Mesothelial cell of epicardium (in vitro differentiated cells): ENCODE data around the gene MTCL1. TPM values are rescaled to one million over a fixed set of nuclear protein-coding genes. Genes with fewer than 3 reads are reported as not detected.

Source experiments
- DNase-seq, 2 experiments: peaks; one replicate each; pipeline ENCODE4 v3.0.0; 2021; ENCODE audit warnings: low spot score in 2 of 2; ENCODE audit not compliant: unreplicated experiment in 2 of 2
- H3K27ac Mint-ChIP-seq: 2 replicates; pipeline ENCODE4 v1.8.0; 2021; ENCODE audit warnings: mixed read lengths
- H3K27me3 Mint-ChIP-seq: 2 replicates; pipeline ENCODE4 v1.8.0; 2021; ENCODE audit warnings: low read depth, mixed read lengths
- H3K36me3 Mint-ChIP-seq: 2 replicates; pipeline ENCODE4 v1.8.0; 2021; ENCODE audit warnings: mixed read lengths
- H3K4me1 Mint-ChIP-seq: 2 replicates; pipeline ENCODE4 v1.8.0; 2021; ENCODE audit warnings: mixed read lengths
- H3K4me3 Mint-ChIP-seq: 2 replicates; pipeline ENCODE4 v1.8.0; 2021; ENCODE audit warnings: mild to moderate bottlenecking, moderate library complexity, mixed read lengths
- H3K9me3 Mint-ChIP-seq: 2 replicates; pipeline ENCODE4 v1.8.0; 2021; ENCODE audit warnings: mixed read lengths
- total RNA-seq: library from RNA; stranded (reverse); gene quantifications from 3 replicates; pipeline ENCODE4 v1.2.1, GENCODE V29; 2021
- TF ChIP-seq, protein P1 (sequence below): fragments of 200-600 bp; sonication (generic); IDR thresholded peaks from one replicate; pipeline ENCODE4 v1.5.0; 2021; ENCODE audit warnings: antibody characterized with exemption; ENCODE audit not compliant: unreplicated experiment

Gene MTCL1
- total RNA-seq, 1 donor from 2014 or later, result 24.7 TPM

DNA sequence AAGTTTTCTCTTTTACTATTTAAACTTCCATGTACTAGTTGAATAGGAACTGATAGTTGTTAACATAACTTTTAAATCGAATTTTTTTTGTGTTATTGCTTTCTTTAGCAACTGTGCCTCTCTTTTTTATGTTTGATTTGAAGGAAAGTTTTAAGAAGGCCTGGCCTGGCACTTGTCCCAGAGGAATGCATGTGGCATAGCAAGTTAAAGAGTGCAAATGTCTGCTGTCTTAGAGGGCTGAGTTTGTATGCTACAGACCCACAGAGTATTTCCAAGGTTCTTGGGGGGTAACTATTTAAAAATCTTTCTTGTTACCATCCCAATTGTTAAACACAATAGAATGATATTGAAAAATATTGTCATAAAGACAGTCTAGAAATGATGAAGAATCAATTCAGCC is 47.0 kb downstream of the MTCL1 start:
- TF ChIP-seq, protein P1, sequence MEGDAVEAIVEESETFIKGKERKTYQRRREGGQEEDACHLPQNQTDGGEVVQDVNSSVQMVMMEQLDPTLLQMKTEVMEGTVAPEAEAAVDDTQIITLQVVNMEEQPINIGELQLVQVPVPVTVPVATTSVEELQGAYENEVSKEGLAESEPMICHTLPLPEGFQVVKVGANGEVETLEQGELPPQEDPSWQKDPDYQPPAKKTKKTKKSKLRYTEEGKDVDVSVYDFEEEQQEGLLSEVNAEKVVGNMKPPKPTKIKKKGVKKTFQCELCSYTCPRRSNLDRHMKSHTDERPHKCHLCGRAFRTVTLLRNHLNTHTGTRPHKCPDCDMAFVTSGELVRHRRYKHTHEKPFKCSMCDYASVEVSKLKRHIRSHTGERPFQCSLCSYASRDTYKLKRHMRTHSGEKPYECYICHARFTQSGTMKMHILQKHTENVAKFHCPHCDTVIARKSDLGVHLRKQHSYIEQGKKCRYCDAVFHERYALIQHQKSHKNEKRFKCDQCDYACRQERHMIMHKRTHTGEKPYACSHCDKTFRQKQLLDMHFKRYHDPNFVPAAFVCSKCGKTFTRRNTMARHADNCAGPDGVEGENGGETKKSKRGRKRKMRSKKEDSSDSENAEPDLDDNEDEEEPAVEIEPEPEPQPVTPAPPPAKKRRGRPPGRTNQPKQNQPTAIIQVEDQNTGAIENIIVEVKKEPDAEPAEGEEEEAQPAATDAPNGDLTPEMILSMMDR, result no peak
- Mint-ChIP-seq H3K9me3 (no peaks in the 10 kb centered on the region), H3K36me3 (no peaks in the 10 kb centered on the region), H3K4me3 (no peak overlapping the region), H3K27ac (no peak overlapping the region), H3K27me3 (no peaks in the 10 kb centered on the region), H3K4me1 (peaks cover 15% of the 10 kb centered on the region)
- DNase-seq, result no peak

DNA sequence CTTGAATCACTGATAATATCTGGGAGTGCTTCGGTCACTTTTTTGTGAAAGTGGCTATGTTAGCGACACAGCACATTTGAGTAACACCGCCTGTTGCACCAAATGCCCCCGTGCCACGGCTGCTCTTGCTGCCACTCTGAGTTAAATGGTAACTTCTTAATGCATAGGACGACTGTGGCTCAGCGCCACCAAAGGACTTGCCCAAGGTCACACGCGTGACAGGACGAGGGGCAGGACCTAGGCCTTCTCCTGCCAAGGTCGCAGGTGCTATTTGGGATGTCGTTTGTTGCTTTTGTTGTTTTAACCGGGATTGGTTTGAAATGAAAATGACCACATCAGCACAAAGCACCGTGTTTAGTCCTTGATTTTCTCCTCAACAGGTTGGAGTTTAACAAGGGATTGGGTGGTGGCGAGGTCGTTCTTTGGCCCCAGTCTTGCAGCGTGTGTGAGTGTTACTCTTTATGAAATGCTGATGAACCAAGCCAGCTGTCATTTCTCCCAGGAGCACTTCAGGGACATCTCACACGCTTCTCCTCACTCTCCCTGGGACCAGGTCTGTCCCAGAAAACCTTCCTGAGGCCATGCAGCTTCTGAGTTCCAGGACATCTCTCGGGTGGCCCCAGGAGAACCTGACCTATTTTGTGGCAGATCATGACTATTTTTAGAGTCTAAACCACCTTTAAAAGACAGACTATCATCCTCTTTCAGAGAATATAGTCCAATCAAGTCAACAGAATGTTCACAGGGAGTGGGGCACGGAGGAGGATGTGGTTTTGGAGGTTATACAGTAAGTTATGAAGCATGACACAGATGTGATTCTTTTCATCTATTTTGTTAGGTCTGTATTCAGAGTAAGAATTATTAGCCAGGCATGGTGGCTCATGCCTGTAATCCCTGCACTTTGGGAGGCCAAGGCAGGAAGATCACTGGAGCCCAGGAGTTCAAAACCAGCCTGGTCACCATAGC is 49.9 kb downstream of the MTCL1 start:
- no peaks in the 10 kb centered on the region for H3K9me3 Mint-ChIP-seq
- no peak overlapping the region for H3K4me3 Mint-ChIP-seq
- DNase-seq, result no peak
- no peak overlapping the region for H3K27ac Mint-ChIP-seq
- H3K27me3 Mint-ChIP-seq, result no peaks in the 10 kb centered on the region
- TF ChIP-seq, protein P1, result no peak
- H3K36me3 Mint-ChIP-seq, result no peaks in the 10 kb centered on the region
- H3K4me1 Mint-ChIP-seq, result peaks cover 13% of the 10 kb centered on the region

DNA sequence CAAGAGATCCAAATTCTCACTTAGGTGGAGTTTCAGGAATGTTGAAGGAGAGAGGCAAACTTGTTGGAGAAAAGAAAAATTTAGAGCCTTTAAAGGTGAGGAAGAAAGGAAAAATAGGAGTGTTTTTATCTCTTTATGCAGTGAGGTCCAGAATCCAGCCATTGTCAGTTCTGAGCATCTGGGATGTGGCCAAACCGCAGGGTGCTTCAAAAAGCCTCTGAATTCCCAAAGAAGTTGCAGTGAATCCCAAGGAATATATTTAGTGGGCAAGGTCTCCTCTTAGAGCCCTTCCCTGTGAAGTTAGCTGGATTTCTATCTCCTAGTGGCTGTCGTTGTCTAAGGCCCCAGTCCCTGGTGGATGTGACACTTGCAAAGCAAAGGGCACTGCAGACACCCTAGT is 51.2 kb downstream of the MTCL1 start:
- peaks cover 4% of the 10 kb centered on the region for H3K36me3 Mint-ChIP-seq
- peaks cover 7% of the 10 kb centered on the region for H3K9me3 Mint-ChIP-seq
- no peaks in the 10 kb centered on the region for H3K27me3 Mint-ChIP-seq
- H3K4me3 Mint-ChIP-seq, result no peak overlapping the region
- TF ChIP-seq, protein P1, result no peak
- H3K4me1 Mint-ChIP-seq, result peaks cover 4% of the 10 kb centered on the region
- no peak for DNase-seq
- H3K27ac Mint-ChIP-seq, result no peak overlapping the region

DNA sequence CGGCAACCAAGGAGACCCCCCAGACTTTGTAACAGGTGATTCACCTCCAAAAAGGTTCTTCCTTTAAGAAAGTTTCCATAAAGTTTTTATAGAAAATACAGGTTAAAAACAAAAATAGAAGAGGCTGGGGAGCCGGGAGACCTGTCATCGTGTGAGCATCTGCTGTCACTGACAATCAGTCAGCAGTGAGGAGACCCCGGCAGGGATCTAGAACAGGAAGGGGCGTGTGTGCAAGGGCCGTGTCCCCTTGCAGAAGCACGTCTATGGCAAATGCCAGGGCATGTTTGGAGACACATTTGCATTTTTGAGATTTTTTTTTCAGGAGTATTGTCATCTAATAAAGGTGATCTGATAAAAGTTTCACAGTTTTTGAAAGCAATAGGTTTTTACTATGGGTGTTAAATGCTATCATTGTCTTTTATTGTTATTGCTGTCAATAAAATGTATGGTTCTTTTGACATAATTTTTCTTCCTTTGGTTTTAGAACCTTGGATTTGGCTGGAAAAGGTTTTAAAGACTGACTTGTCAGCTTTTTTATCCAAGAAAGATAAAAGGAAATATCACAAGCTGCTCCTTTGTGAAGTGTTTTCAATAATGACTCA is 52.1 kb downstream of the MTCL1 start:
- no peaks in the 10 kb centered on the region for H3K27me3 Mint-ChIP-seq
- TF ChIP-seq, protein P1, result no peak
- no peak for DNase-seq
- no peak overlapping the region for H3K4me3 Mint-ChIP-seq
- peaks cover 15% of the 10 kb centered on the region for H3K9me3 Mint-ChIP-seq
- no peak overlapping the region for H3K27ac Mint-ChIP-seq
- no peaks in the 10 kb centered on the region for H3K4me1 Mint-ChIP-seq
- H3K36me3 Mint-ChIP-seq, result peaks cover 13% of the 10 kb centered on the region

DNA sequence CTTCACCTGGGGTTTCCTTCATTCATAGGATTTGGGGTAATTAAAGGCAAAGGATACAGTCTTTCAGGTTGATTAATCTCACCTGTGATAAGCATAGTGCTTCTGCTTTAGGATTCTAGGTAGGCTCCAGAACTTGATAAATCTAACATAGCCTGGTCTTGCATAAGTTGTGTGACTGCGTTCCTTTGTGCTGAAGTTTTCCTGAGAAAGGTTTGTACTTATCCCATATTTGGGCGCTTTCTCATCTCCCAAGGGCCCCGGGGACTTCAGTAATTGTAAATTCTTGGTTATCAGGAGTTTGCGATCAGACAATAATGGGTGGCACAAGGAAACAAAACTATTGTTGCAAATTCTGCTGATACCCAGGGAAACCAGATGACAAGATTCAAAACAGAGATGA is 53.1 kb downstream of the MTCL1 start:
- H3K4me3 Mint-ChIP-seq, result no peak overlapping the region
- no peak for DNase-seq
- TF ChIP-seq, protein P1, result no peak
- no peaks in the 10 kb centered on the region for H3K27me3 Mint-ChIP-seq
- H3K4me1 Mint-ChIP-seq, result no peaks in the 10 kb centered on the region
- peaks cover 16% of the 10 kb centered on the region for H3K9me3 Mint-ChIP-seq
- no peak overlapping the region for H3K27ac Mint-ChIP-seq
- H3K36me3 Mint-ChIP-seq, result peaks cover 17% of the 10 kb centered on the region
